Measurements from ENCODE around the gene CSF2RB.

The CSF2RB gene

GRCh38 chr22:36921309-36922104 lies 8.1 kb downstream of the CSF2RB start:
- DNase-seq (ENCODE audit: low spot score), result peak; percentile 46

DNA sequence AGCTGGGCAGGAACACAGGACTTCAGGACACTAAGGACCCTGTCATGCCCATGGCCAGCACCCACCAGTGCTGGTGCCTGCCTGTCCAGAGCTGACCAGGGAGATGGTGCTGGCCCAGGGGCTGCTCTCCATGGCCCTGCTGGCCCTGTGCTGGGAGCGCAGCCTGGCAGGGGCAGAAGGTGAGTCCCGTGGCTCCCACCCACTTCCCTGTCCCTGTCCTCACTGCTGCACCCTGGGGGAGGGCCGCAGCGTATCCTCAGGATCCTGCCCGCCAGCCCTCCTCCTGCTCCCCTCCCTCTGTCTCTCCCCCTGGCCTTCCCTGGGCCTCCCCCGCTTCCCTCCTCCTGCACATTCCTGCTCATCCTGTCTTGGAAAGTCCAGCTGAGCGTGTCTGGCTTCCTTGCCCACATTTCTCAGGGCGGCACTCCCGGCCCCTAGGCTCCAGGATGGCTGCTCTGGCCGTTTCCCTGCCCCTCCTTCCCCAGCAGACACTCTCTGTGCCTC lies 8.7 kb downstream of the CSF2RB start:
- DNase-seq (ENCODE audit: low spot score), result no peak

GRCh38 chr22:36922711-36923110 lies 9.3 kb downstream of the CSF2RB start:
- no peak for DNase-seq (ENCODE audit: low spot score)

DNA sequence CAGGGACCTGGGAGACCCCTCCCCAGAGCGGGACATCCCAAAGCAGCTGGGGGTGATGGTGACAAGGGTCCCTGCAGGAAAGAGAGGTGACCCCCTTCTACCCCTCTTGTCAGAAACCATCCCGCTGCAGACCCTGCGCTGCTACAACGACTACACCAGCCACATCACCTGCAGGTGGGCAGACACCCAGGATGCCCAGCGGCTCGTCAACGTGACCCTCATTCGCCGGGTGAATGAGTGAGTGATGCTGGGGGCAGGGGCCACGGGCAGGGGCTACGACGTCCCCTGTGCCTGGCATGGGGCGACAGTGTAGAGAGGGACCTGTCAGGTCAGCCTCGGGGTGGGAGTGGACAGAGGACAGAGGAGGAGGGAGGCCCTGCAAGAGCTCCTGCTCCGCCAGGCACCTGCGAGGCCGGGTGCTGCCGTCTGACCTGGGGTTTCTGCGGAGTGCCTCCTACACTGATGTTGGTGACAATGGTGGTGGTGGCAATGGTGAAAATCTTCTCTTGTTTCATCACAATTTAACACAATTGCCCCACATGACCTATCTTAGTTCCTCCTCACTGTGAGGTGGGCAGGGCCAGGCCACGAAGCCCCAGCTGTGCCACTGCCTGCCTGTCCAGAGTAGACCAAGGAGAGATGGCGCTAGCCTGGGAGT lies 9.8 kb downstream of the CSF2RB start:
- no peak for DNase-seq (ENCODE audit: low spot score)

GRCh38 chr22:36924151-36924698 lies 10.8 kb downstream of the CSF2RB start:
- DNase-seq (ENCODE audit: low spot score), result no peak

- no peak for DNase-seq (ENCODE audit: low spot score)
Observed at GRCh38 chr22:36925388-36926290, 12.2 kb downstream of the CSF2RB start.

DNA sequence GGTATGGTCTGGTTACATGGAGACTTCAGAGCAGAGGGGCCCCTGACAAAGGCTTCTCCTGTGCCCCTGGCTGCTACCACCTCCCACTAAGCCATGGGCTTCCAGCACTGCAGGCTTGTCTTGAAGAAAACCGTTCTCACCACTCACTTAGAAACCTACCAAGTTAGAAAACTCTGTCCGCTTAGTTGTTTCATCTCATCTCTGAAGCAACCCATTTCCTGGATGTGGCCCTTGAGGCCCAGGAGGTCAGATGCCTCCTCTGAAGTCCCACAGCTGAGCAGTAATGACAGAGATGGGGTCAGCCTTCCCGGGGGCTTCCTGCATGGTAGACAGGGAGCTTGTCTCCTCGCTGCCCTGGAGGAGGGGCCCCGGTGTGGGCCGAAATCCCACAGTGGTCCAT lies 12.9 kb downstream of the CSF2RB start:
- no peak for DNase-seq (ENCODE audit: low spot score)

DNA sequence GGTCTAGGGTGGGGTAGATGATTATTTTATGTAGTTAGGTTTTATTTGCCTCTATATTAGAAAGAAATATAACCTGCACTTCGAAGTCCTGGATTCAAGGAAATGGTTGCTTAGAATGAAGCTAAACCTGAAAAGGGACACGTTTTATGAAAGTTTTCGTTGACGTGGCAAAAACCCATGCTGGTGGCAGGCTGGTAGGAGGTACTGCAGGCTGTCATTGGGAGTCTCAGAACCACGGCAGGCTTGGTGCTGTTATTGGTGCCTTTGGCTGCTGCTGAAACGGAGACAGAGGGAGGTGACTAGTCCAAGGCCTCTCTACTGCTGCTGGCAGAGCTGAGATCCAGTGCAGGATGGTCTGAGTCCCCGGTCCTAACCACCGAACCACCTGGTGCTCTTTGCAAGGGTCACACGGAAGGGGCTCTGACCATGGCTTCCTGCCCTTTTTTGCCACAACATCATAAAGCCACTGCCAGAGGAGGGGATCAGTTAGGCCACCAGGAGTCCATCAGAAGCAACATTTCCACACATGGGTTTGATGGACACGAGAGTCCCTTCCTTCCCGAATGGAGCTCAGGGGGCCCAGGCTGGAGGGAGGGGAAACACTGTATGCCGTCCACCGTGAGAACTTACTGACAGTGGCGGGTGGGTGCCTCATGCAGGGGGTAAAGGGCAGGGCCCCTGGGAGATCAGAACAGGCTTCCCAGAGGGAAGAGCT lies 13.4 kb downstream of the CSF2RB start:
- no peak for DNase-seq (ENCODE audit: low spot score)

GRCh38 chr22:36927671-36928070 lies 14.2 kb downstream of the CSF2RB start:
- no peak for DNase-seq (ENCODE audit: low spot score)

- no peak for DNase-seq (ENCODE audit: low spot score)
Observed at GRCh38 chr22:36928196-36928595, 14.8 kb downstream of the CSF2RB start.

GRCh38 chr22:36928786-36929535 lies 15.5 kb downstream of the CSF2RB start:
- no peak for DNase-seq (ENCODE audit: low spot score)

DNA sequence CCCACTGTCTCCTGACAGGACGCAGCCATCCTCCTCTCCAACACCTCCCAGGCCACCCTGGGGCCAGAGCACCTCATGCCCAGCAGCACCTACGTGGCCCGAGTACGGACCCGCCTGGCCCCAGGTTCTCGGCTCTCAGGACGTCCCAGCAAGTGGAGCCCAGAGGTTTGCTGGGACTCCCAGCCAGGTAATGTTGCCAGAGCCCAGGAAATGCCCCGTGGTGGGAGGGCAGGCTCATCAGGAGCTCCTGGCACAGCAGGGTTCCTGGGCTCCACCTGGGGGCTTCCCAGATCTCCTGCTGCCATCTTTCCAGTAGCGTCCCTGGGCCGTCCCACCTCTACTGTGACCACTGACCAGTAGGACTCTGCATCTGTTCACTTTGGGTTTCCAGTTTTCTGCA lies 16.2 kb downstream of the CSF2RB start:
- no peak for DNase-seq (ENCODE audit: low spot score)

DNA sequence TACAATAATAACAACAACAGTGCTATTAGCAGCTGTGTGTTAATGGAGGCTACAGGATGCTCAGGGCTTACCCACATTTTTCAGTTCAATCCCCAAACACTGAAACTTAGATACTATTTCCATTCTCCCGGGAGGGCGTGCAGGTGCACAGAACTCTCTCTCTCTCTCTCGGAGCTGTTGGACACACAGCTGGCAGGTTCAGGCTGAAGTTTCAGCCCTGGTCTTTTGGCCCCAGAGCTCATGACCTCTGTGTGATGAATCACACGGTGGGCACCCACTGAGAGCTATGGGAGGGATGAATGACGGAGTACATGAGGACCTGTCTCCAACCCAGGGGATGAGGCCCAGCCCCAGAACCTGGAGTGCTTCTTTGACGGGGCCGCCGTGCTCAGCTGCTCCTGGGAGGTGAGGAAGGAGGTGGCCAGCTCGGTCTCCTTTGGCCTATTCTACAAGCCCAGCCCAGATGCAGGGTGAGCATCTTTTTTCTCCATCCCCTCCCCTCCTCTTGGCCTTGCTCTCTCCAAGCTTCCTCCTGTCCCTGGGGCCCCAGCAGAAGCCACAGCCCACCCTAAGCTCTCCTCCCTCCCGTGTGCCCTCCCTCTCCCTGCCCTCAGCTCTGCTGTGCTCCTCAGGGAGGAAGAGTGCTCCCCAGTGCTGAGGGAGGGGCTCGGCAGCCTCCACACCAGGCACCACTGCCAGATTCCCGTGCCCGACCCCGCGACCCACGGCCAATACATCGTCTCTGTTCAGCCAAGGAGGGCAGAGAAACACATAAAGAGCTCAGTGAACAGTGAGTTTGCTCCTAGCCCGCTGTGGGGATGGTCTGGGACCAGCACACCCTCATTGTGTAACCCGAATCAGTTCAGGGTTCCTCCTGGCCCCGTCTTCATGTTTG lies 16.9 kb downstream of the CSF2RB start:
- no peak for DNase-seq (ENCODE audit: low spot score)

DNA sequence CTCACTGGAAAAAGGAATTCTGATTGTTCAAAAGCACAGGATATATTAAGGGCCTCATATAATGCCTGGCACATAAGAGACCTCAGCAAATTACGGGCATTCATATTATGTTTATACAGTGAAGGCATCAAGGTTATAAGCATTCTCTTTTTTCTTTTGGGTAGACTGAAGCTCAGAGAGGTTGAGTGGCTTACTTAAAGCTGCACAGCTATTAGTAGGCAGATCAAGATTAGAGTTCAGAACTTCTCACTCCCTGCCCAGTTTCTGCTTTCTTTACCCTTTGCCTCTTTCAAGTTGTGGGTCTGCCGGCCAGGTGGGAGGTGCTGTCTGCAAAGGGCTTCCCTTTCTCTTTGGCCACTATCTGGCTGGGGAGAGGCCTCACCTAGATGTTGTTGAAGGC lies 18.0 kb downstream of the CSF2RB start:
- DNase-seq (ENCODE audit: low spot score), result no peak

GRCh38 chr22:36933629-36934417 lies 20.4 kb downstream of the CSF2RB start:
- DNase-seq (ENCODE audit: low spot score), result no peak

DNA sequence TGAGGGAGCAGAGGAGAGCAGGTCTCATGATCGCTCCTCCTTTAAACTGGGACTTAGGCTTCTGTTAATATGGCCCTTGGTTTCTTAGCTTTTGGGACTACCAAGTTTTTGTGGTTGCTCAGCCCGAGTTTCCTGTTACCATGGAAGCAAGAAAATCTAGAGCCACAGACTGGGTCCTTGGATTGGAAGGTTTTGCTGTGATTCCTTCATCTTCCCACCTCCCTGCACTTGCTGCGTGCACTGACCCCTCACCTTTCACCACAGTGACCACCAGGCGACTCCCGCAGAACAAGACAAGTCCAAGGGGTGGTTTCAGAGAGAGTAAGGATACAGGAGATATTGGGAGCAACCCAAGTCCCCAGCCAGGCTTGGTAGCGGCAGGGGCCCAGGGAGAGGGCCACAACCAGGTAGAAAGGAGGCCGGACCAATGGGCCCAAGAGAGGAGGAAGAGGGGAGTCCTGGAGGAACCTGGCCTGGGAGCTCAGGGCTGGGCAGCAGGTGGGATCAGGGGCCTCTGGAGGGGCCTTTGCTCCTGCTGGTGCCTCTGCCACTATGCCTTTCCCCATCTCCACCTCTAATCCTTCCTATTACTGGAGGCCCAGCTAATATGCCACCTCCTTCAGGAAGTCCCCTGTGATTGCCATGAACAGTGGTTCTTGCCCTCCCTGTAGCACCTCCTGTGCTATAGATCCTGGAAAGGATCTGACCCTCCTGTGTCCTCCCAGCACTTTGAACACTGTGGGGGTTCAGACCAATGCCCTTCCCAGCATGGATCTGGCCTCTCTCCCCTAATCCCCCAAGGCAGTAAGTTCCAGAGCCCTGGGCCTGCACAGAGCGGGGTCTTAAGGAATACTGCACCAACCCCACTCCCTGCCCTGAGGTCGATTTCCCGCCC lies 21.2 kb downstream of the CSF2RB start:
- DNase-seq (ENCODE audit: low spot score), result no peak

DNA sequence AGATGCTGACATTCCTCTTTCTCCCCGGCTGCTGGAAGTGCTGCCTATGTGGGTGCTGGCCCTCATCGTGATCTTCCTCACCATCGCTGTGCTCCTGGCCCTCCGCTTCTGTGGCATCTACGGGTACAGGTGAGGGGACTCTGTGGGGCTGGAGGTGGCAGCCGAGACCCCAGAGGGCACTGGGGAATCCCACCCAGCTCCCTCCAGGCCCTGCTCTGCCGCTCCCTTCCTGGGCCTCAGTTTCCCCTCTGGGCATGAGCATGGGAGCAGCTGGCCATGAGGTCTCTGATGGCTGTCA lies 21.8 kb downstream of the CSF2RB start:
- DNase-seq (ENCODE audit: low spot score), result no peak

GRCh38 chr22:36935694-36936093 lies 22.3 kb downstream of the CSF2RB start:
- no peak for DNase-seq (ENCODE audit: low spot score)
